Colonic mucosa (tissue), 4 donors: ENCODE measurements around the gene CPNE9. TPM values are rescaled to one million over a fixed set of nuclear protein-coding genes. Genes with fewer than 3 reads are reported as not detected.

Experiments used
- DNase-seq: peaks from one replicate; pipeline ENCODE4 v3.0.0-alpha.2; 2020
- H3K27ac ChIP-seq: fragments of 200-600 bp; one replicate; pipeline ENCODE4 v1.8.0; 2021
- H3K27me3 ChIP-seq: fragments of 200-600 bp; one replicate; pipeline ENCODE4 v1.8.0; 2021
- H3K36me3 ChIP-seq: fragments of 200-600 bp; one replicate; pipeline ENCODE4 v1.8.0; 2021
- H3K4me1 ChIP-seq: fragments of 200-600 bp; one replicate; pipeline ENCODE4 v1.8.0; 2021; ENCODE audit warnings: mild to moderate bottlenecking
- H3K4me3 ChIP-seq: fragments of 200-600 bp; one replicate; pipeline ENCODE4 v1.8.0; 2021
- H3K9ac ChIP-seq, 2 donors: one replicate each; pipeline ENCODE4 v1.7.0; 2013; ENCODE audit warnings: control low read depth in 2 of 2, low read depth in 2 of 2, low read length in 2 of 2
- H3K9me3 ChIP-seq: fragments of 200-600 bp; one replicate; pipeline ENCODE4 v1.8.0; 2021
- intact Hi-C: fragments of 100-400 bp; cut with DNase I; formaldehyde crosslinking; loops from one replicate; pipeline ENCODE4 v1.14.1; 2022
- total RNA-seq, 2 donors: library from RNA; stranded (reverse); fragmentation: NEBNext Ultra II Directional in 1 of 2; extraction: Animal tissue kit (Norgen Biotek cat#: 25700) in 1 of 2; gene quantifications; one replicate each; pipeline ENCODE4 v1.2.1, GENCODE V29; 2021
- TF ChIP-seq, protein P1 (sequence below): fragments of 200-600 bp; IDR thresholded peaks from one replicate; pipeline ENCODE4 v1.8.0; 2022; ENCODE audit warnings: antibody characterized with exemption, mild to moderate bottlenecking
- donor health status: healthy.
- donor health status: DM: no; HTN: no; CAD: no.
- donor health status: DM: no; HTN: no; CAD: no.

Gene CPNE9
- total RNA-seq, 2 donors from 2014 or later = not detected

DNA sequence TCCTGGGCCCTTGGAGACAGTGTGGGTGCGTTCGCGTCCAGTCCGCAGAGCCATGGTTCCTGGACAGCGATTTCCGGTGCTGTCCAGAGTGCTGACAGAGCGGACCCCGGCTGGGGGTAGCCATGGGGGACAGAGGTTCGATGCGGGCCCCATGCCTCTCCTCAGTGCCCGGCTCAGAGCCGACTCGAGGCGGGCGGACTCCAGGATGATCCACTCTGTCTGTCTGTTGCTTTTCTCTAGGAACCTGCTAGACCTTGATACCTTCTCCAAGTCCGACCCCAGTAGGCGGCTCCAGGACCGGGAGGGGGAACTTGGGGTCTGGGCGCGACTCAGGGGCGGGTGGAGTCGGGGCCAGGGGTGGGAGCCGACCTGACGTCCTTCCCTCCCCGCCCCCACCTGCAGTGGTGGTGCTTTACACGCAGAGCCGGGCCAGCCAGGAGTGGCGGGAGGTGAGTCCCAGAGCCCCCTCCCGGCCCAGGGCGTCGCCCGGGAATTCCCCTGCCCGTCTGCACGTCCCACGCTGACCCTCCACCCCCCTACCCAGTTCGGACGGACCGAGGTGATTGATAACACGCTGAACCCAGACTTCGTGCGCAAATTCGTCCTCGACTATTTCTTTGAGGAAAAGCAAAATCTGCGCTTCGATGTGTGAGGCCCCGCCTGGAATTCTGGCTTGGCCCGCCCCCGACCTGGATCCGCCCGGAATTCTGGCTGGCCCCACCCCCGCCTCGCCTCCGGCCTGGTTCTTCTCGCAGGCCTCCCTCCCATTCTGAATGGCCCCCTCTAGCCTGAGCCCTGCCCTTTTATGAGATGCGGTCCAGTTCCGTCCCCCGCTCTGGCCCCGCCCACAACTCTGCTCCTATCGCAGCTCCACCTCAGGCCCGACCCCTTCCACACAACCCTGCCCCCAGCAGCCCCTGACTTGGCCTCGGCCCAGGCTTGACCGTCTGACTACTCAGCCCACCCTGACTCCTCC lies 1.0 kb downstream of the CPNE9 start:
- peak overlapping the region in 1 of 2 donors; percentile 24 for H3K9ac ChIP-seq
- H3K27me3 ChIP-seq = no peaks in the 10 kb centered on the region
- peak; percentile 54 for DNase-seq
- TF ChIP-seq, protein P1, sequence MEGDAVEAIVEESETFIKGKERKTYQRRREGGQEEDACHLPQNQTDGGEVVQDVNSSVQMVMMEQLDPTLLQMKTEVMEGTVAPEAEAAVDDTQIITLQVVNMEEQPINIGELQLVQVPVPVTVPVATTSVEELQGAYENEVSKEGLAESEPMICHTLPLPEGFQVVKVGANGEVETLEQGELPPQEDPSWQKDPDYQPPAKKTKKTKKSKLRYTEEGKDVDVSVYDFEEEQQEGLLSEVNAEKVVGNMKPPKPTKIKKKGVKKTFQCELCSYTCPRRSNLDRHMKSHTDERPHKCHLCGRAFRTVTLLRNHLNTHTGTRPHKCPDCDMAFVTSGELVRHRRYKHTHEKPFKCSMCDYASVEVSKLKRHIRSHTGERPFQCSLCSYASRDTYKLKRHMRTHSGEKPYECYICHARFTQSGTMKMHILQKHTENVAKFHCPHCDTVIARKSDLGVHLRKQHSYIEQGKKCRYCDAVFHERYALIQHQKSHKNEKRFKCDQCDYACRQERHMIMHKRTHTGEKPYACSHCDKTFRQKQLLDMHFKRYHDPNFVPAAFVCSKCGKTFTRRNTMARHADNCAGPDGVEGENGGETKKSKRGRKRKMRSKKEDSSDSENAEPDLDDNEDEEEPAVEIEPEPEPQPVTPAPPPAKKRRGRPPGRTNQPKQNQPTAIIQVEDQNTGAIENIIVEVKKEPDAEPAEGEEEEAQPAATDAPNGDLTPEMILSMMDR = no peak
- H3K9me3 ChIP-seq = no peaks in the 10 kb centered on the region
- H3K4me1 ChIP-seq = peaks cover 3% of the 10 kb centered on the region
- peaks cover 3% of the 10 kb centered on the region for H3K36me3 ChIP-seq
- H3K4me3 ChIP-seq = peak overlapping the region; percentile 33
- no peak overlapping the region for H3K27ac ChIP-seq
- intact Hi-C loops = no loop called here

DNA sequence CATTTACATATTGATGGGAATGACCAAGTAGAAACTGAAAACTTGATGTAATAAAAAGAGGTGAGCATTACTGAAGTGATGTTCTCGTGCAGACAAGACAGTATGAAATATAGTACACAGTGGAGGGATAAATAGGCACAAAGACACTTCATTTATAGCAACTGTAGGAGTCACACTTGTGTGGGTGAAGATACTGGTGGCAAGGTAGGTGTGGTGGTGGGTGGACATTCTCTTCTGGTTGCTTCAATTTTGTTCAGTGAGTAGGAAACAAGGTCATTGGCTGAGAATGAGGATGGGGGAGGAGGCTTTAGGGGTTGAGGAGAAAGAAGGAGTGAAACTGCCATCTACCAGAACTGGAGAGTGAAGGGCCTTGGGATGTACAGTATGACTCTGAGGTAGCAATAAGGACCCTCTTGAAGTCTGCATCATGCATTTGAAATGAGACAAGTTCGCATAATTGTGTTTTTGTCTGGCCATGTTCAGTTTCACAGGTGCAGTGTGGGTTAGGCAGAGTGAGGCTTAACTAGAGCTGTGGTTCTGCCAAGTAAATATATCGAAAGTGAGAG lies 6.6 kb downstream of the CPNE9 start:
- Histone ChIP-seq H3K27ac (no peak overlapping the region), H3K27me3 (no peaks in the 10 kb centered on the region), H3K9ac (no peak overlapping the region), H3K9me3 (no peaks in the 10 kb centered on the region), H3K4me1 (no peaks in the 10 kb centered on the region), H3K36me3 (no peaks in the 10 kb centered on the region), H3K4me3 (no peak overlapping the region)
- TF ChIP-seq, protein P1 = no peak
- no peak for DNase-seq
- intact Hi-C loops = no loop called here

DNA sequence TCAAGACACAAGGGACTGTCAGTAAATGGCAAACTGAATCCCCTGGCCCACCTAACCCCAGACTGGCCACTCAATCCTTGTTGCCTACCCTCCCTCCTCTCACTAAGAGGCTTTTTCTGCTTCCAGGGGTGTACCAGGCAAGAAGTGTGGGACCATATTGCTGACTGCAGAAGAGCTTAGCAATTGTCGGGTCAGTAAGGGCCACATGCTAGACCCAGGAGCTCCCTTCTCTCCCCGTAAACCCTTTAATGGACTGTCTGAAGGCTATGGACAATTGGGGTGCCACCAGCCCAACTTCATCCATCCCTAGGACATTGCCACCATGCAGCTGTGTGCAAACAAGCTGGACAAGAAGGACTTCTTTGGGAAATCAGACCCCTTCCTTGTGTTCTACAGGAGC lies 8.8 kb downstream of the CPNE9 start:
- DNase-seq = no peak
- intact Hi-C loops = no loop called here
- no peaks in the 10 kb centered on the region for H3K9me3 ChIP-seq
- no peaks in the 10 kb centered on the region for H3K27me3 ChIP-seq
- no peaks in the 10 kb centered on the region for H3K36me3 ChIP-seq
- TF ChIP-seq, protein P1 = no peak
- H3K27ac ChIP-seq = no peak overlapping the region
- no peaks in the 10 kb centered on the region for H3K4me1 ChIP-seq
- H3K4me3 ChIP-seq = no peak overlapping the region
- no peak overlapping the region for H3K9ac ChIP-seq

DNA sequence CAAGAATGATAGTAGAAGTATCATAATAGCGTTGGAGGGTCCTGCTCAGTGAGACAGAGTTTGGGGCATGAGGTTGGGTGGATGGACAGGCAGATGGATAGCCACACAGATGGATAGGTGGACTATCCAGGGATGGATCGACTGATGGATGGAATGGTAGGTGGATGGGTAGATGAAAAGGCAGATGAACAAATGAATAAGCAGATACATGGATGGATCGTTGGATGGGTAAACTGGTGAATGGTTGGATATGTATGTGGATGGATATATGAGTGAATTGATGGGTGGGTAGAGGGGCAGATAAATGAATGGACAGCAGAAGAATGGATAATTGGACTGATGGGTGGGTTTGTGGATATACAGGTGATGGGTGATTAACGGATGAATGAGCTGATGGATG lies 9.5 kb downstream of the CPNE9 start:
- Histone ChIP-seq H3K27ac (no peak overlapping the region), H3K4me1 (no peaks in the 10 kb centered on the region), H3K4me3 (no peak overlapping the region), H3K9ac (no peak overlapping the region), H3K27me3 (no peaks in the 10 kb centered on the region), H3K9me3 (no peaks in the 10 kb centered on the region), H3K36me3 (no peaks in the 10 kb centered on the region)
- no peak for DNase-seq
- TF ChIP-seq, protein P1 = no peak
- intact Hi-C loops = no loop called here

DNA sequence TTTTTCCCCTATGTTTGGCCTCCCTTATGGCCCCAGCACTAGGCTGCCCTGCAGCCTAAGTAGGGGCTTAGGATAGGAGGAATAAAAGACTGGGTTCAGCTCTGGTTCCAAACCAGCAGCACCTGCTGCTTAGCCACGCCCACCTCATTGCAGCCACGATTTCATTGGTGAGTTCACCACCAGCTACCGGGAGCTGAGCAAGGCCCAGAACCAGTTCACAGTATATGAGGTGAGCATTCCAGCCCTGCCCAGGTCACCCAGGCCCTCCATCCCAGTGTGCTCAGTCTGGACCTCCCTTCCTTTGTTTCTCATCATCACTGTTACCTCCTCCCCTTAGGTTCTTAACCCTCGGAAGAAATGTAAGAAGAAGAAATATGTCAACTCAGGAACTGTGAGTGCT lies 11.5 kb downstream of the CPNE9 start:
- Histone ChIP-seq H3K9me3 (no peaks in the 10 kb centered on the region), H3K27me3 (no peaks in the 10 kb centered on the region), H3K36me3 (no peaks in the 10 kb centered on the region), H3K4me1 (no peaks in the 10 kb centered on the region), H3K4me3 (no peak overlapping the region), H3K27ac (no peak overlapping the region), H3K9ac (no peak overlapping the region)
- TF ChIP-seq, protein P1 = no peak
- intact Hi-C loops = no loop called here
- DNase-seq = peak; percentile 38
